ENCODE results near the gene CDKAL1. TPM values are rescaled to one million over a fixed set of nuclear protein-coding genes. Genes with fewer than 3 reads are reported as not detected.

The CDKAL1 gene
- total and polyA plus RNA-seq, 9 of the 15 experiments (the other 6 are each of a cell fraction or from before 2014, with no cell fraction given), result 11.2 to 36.3 (median 20.1) TPM

GRCh38 chr6:20997770-20998147 is 463.5 kb downstream of the CDKAL1 start:
- no peak overlapping the region for H3K4me3 ChIP-seq
- no peaks in the 10 kb centered on the region for H3K27me3 ChIP-seq (ENCODE audit: control insufficient read depth in 2 of 2, insufficient read depth in 2 of 2, low read length in 2 of 2)
- no peak overlapping the region for H3K27ac ChIP-seq (ENCODE audit: extremely low read depth, low read depth, low read length)
- POLR2A ChIA-PET, result no interaction called here
- no peak overlapping the region for H2AFZ ChIP-seq (ENCODE audit: low read depth, low read length)
- no TSS peak for BruUV-seq (replicated peaks)
- H3K9ac ChIP-seq (ENCODE audit: insufficient read depth in 1 of 2, low read depth in 2 of 2, low read length in 2 of 2), result no peak overlapping the region
- TF ChIP-seq SPI1 (IDR thresholded peaks at IDR 0.05; ENCODE audit: borderline replicate concordance, low read depth, low read length) (no peak), PURB (CRISPR knock-in tag; IDR thresholded peaks at IDR 0.05; ENCODE audit: low read depth) (no peak), CXXC5 (CRISPR knock-in tag; IDR thresholded peaks at IDR 0.05) (no peak), TCF3 (CRISPR knock-in tag; IDR thresholded peaks at IDR 0.05) (no peak), SP1 (CRISPR knock-in tag; IDR thresholded peaks at IDR 0.05) (no peak), FOXP4 (CRISPR knock-in tag; IDR thresholded peaks at IDR 0.05; ENCODE audit: borderline replicate concordance) (no peak)
- WGBS (ENCODE audit: insufficient coverage, low coverage, missing lambda C conversion rate), result 80% methylated on average over 3 of the region's 3 CpGs
- H4K20me1 ChIP-seq (replicated peaks; ENCODE audit: control insufficient read depth, insufficient read depth, low read length), result no peaks in the 10 kb centered on the region
- intact Hi-C loops (cut with micrococcal nuclease), result no loop called here
- no peaks in the 10 kb centered on the region for H3K9me1 ChIP-seq (ENCODE audit: control insufficient read depth, insufficient read depth, low read length)
- FAIRE-seq (no peak), ATAC-seq (no peak), DNase-seq (ENCODE audit: extremely low read depth in 1 of 4, low spot score in 3 of 4) (no peak)
- in situ Hi-C loops (cut with MboI), result no loop called here
- CTCF ChIA-PET (ENCODE audit: low intra/inter-chr PET ratio), result no interaction called here
- no peaks in the 10 kb centered on the region for H3K4me1 ChIP-seq (replicated peaks in 1 of 2; ENCODE audit: control insufficient read depth in 2 of 2, insufficient read depth in 2 of 2, low read length in 2 of 2)
- peaks cover 3% of the 10 kb centered on the region; the same call in 1 of the 3 replicates for H3K36me3 ChIP-seq (ENCODE audit: control insufficient read depth, insufficient read depth, low read length)
- no peaks in the 10 kb centered on the region for H3K79me2 ChIP-seq (ENCODE audit: control insufficient read depth, insufficient read depth, low read length)
- no peak overlapping the region for H3K4me2 ChIP-seq (ENCODE audit: insufficient read depth, low read length)
- H3K9me3 ChIP-seq (replicated peaks; ENCODE audit: control insufficient read depth, insufficient read depth, low read depth, low read length), result no peaks in the 10 kb centered on the region

All from K562 (cell line).